PC-9 (cell line): ENCODE results near the gene IDS. TPM values are rescaled to one million over a fixed set of nuclear protein-coding genes. Genes with fewer than 3 reads are reported as not detected.

Experiments
- BruUV-seq: library from RNA; stranded (reverse); fragments of 400-500 nt; replicated peaks from 2 replicates; lab custom pipeline; 2021; lab: Mats Ljungman, UMichigan
- CTCF ChIA-PET: fragments of 300-600 bp; sonication (Branson Sonifier 250); formaldehyde crosslinking; loops from one replicate; lab custom pipeline; 2022; ENCODE audit warnings: antibody characterized with exemption; lab: Charles Lee
- POLR2A ChIA-PET: fragments of 300-600 bp; sonication (Branson Sonifier 250); formaldehyde crosslinking; loops from one replicate; lab custom pipeline; 2022; ENCODE audit warnings: antibody characterized with exemption; ENCODE audit not compliant: unreplicated experiment; lab: Charles Lee
- DNase-seq, 2 experiments: peaks; one replicate each; pipeline versions ENCODE4 v3.0.0 to v3.0.0-alpha.2; 2015 to 2022; ENCODE audit warnings: mixed read lengths in 1 of 2
- H2AFZ ChIP-seq: fragments of 200-600 bp; sonication (generic); 2 replicates; pipeline ENCODE4 v1.8.1; 2017; ENCODE audit warnings: antibody characterized with exemption
- H3F3A ChIP-seq: fragments of 200-600 bp; sonication (generic); 2 replicates; pipeline ENCODE4 v1.8.1; 2017; ENCODE audit warnings: antibody characterized with exemption, mild to moderate bottlenecking, low read depth; ENCODE audit not compliant: insufficient read depth
- H3K27ac ChIP-seq: fragments of 200-600 bp; sonication (generic); 2 replicates; pipeline ENCODE4 v1.6.1; 2016; ENCODE audit warnings: mixed run types
- H3K27me3 ChIP-seq: fragments of 200-600 bp; sonication (generic); 2 replicates; pipeline ENCODE4 v1.6.1; 2016; ENCODE audit warnings: low read depth, mixed run types; ENCODE audit not compliant: insufficient read depth
- H3K36me3 ChIP-seq: fragments of 200-600 bp; sonication (generic); 2 replicates; pipeline ENCODE4 v1.6.1; 2016; ENCODE audit warnings: low read depth, mixed run types
- H3K4me1 ChIP-seq: fragments of 200-600 bp; sonication (generic); replicated peaks from 2 replicates; pipeline ENCODE4 v1.6.1; 2016; ENCODE audit warnings: mixed run types; ENCODE audit not compliant: insufficient read depth
- H3K4me2 ChIP-seq: fragments of 200-600 bp; sonication (generic); 2 replicates; pipeline ENCODE4 v1.6.1; 2017; ENCODE audit warnings: mixed run types
- H3K4me3 ChIP-seq: fragments of 200-600 bp; sonication (generic); 2 replicates; pipeline ENCODE4 v1.6.1; 2016; ENCODE audit warnings: mixed run types
- H3K79me2 ChIP-seq: fragments of 200-600 bp; sonication (generic); 2 replicates; pipeline ENCODE4 v1.6.1; 2017; ENCODE audit warnings: low read depth, mixed run types
- H3K9me2 ChIP-seq: fragments of 200-600 bp; sonication (generic); 2 replicates; pipeline ENCODE4 v1.8.1; 2017; ENCODE audit warnings: mild to moderate bottlenecking; ENCODE audit not compliant: insufficient read depth
- H3K9me3 ChIP-seq: fragments of 200-600 bp; sonication (generic); 2 replicates; pipeline ENCODE4 v1.8.1; 2016; ENCODE audit warnings: low read depth; ENCODE audit not compliant: insufficient read depth
- H4K20me1 ChIP-seq: fragments of 200-600 bp; sonication (generic); 2 replicates; pipeline ENCODE4 v1.8.1; 2017; ENCODE audit not compliant: insufficient read depth
- EZH2 ChIP-seq: fragments of 200-600 bp; sonication (generic); IDR thresholded peaks from 2 replicates; pipeline ENCODE4 v1.8.0; 2017; ENCODE audit warnings: antibody characterized with exemption, low read depth
- intact Hi-C: fragments of 100-400 bp; cut with micrococcal nuclease; formaldehyde crosslinking; loops from one replicate; pipeline ENCODE4 v1.10.0; 2022; ENCODE audit not compliant: unreplicated experiment
- total RNA-seq: library from RNA; stranded (reverse); gene quantifications from 2 replicates; pipeline ENCODE4 v1.2.3, GENCODE V29; 2021
- TF ChIP-seq, protein P1 (sequence below): fragments of 200-600 bp; sonication (generic); conservative IDR thresholded peaks from 2 replicates; pipeline ENCODE4 v1.6.1; 2017; ENCODE audit warnings: mixed run types, antibody characterized with exemption, mild to moderate bottlenecking, moderate library complexity

IDS gene
- total RNA-seq, 1 experiment from 2014 or later: 214 TPM

DNA sequence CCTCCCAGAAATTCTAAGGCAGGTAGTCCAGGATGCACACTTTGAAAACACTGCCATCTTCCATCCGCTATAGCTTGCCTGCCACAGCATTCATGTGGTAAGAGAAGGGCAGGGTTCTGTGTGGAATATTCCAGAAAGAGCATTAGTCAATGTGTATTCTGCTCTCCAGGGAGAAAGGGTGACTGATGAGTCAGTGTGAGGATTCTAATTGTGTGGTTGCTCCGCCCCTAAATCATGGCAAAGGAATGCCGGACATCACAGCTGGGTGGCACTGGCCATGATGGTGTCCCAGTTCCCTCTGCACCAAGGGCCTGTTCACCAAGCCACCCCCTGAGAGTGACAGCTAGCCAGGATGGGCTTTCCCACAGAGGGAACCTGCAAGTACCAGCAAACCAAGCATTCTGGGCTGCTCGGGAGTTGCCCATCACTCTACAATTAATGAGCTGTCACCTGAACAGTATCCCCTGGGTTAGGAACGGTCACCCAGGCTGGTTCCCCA lies 9.5 kb downstream of the IDS start:
- no peaks in the 10 kb centered on the region for H3K27me3 ChIP-seq
- peak overlapping the region; percentile 86 for H3K27ac ChIP-seq
- peak overlapping the region; percentile 48 for H3K4me2 ChIP-seq
- no peaks in the 10 kb centered on the region; the same call in 1 of the 2 replicates for H3K9me3 ChIP-seq
- no peaks in the 10 kb centered on the region for H3K9me2 ChIP-seq
- no peak for TF ChIP-seq EZH2
- TF ChIP-seq, protein P1, sequence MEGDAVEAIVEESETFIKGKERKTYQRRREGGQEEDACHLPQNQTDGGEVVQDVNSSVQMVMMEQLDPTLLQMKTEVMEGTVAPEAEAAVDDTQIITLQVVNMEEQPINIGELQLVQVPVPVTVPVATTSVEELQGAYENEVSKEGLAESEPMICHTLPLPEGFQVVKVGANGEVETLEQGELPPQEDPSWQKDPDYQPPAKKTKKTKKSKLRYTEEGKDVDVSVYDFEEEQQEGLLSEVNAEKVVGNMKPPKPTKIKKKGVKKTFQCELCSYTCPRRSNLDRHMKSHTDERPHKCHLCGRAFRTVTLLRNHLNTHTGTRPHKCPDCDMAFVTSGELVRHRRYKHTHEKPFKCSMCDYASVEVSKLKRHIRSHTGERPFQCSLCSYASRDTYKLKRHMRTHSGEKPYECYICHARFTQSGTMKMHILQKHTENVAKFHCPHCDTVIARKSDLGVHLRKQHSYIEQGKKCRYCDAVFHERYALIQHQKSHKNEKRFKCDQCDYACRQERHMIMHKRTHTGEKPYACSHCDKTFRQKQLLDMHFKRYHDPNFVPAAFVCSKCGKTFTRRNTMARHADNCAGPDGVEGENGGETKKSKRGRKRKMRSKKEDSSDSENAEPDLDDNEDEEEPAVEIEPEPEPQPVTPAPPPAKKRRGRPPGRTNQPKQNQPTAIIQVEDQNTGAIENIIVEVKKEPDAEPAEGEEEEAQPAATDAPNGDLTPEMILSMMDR: no peak
- H3K4me1 ChIP-seq: peaks cover 80% of the 10 kb centered on the region
- H3K4me3 ChIP-seq: no peak overlapping the region
- ChIA-PET CTCF (interaction anchor here (0.6 kb wide), 1 partner anchor 23 kb away, joined by 3 read pairs; no protein-coding TSS in a partner anchor), POLR2A (interaction anchor here (0.7 to 1.4 kb wide), 3 partner anchors 44 to 1136 kb away, joined by 4 to 24 read pairs (median 6); no protein-coding TSS in a partner anchor)
- H4K20me1 ChIP-seq: no peaks in the 10 kb centered on the region
- intact Hi-C loops: loop anchor here (1.0 to 10.0 kb wide), 3 partner anchors 16 to 1581 kb away; partner anchors contain the start of gene FMR1
- peak; percentile 85 to 96 for DNase-seq
- no peak overlapping the region for H2AFZ ChIP-seq
- no TSS peak for BruUV-seq
- peaks cover 85% of the 10 kb centered on the region for H3K36me3 ChIP-seq
- peaks cover 8% of the 10 kb centered on the region for H3K79me2 ChIP-seq
- peaks cover 65% of the 10 kb centered on the region for H3F3A ChIP-seq

DNA sequence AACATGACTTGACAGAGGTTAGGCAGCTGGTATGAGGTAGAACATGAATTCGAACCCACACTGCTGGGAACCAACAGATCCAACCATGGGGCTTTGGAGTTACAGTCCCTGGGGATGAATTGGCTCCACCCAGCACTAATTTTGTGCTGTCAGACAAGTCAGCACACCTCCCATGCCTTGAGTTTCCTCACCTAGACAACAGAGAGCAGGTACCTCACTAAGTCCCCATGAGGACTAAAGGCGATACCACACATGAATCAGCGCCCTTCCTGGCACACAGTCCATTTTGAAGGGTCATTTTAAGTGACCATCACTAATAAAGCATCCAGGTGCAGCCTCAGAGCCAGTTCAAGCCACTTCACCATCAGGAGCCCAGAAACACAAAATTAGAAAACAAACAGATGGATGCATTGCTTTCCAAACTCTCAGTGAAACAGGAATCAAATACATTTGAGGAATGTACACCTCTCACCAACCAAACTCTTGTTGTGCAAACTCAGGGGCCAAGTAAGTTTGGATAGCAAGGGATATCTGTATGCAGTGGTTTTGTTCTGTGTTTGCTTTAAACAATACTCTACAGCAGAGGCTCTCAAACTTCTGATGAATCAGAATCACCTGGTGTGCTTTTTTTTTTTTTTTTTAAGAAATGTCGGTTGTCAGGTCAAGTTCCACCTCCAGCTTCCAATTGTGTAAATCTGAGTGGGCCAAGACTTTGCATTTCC lies 10.1 kb downstream of the IDS start:
- CTCF ChIA-PET: interaction anchor here (0.6 to 1.2 kb wide), 2 partner anchors 23 to 444 kb away, joined by 3 read pairs; no protein-coding TSS in a partner anchor
- no peak for TF ChIP-seq EZH2
- TF ChIP-seq, protein P1: no peak
- H3K27me3 ChIP-seq: no peaks in the 10 kb centered on the region
- no peak overlapping the region for H3K4me3 ChIP-seq
- H3F3A ChIP-seq: peaks cover 65% of the 10 kb centered on the region
- intact Hi-C loops: loop anchor here (1.0 to 10.0 kb wide), 3 partner anchors 16 to 1580 kb away; partner anchors contain the start of gene FMR1
- POLR2A ChIA-PET: interaction anchor here (0.7 to 1.4 kb wide), 3 partner anchors 45 to 1136 kb away, joined by 4 to 24 read pairs (median 6); no protein-coding TSS in a partner anchor
- H3K9me2 ChIP-seq: no peaks in the 10 kb centered on the region
- H3K36me3 ChIP-seq: peaks cover 85% of the 10 kb centered on the region
- H3K9me3 ChIP-seq: no peaks in the 10 kb centered on the region; the same call in 1 of the 2 replicates
- DNase-seq: peak in 1 of 2 experiments; percentile 90
- peak overlapping the region; percentile 48 for H3K4me2 ChIP-seq
- no peaks in the 10 kb centered on the region for H4K20me1 ChIP-seq
- no TSS peak for BruUV-seq
- peaks cover 85% of the 10 kb centered on the region for H3K4me1 ChIP-seq
- H3K27ac ChIP-seq: peak overlapping the region; percentile 86
- peaks cover 8% of the 10 kb centered on the region for H3K79me2 ChIP-seq
- H2AFZ ChIP-seq: no peak overlapping the region
